SK-N-SH treated with all-trans-retinoic acid at 6 μM for 48 hours (cell line): Measurements from ENCODE around the gene TALDO1.

Source experiments
- ATAC-seq: fragments of 200-7000 bp; cut with Tn5 transposase; 3 replicates; pipeline ENCODE4 v1.9.1; 2020; ENCODE audit warnings: mild to moderate bottlenecking, moderate library complexity
- ARNTL ChIP-seq: fragments of 450-650 bp; formaldehyde crosslinking; IDR thresholded peaks from 2 replicates; pipeline ENCODE4 v1.5.0; 2020; ENCODE audit warnings: low read depth, mild to moderate bottlenecking, moderate library complexity, borderline replicate concordance
- CSDC2 ChIP-seq: fragments of 250-450 bp; sonication (Bioruptor Pico); IDR thresholded peaks from 2 replicates; pipeline ENCODE4 v1.5.0; 2020; ENCODE audit warnings: mild to moderate bottlenecking, moderate library complexity
- CSRNP3 ChIP-seq: fragments of 250-450 bp; sonication (Bioruptor Pico); IDR thresholded peaks from 2 replicates; pipeline ENCODE4 v1.5.1; 2021; ENCODE audit warnings: mild to moderate bottlenecking, moderate library complexity
- ESRRG ChIP-seq: fragments of 250-450 bp; sonication (Bioruptor Pico); IDR thresholded peaks from 2 replicates; pipeline ENCODE4 v1.6.1; 2021; ENCODE audit warnings: mild to moderate bottlenecking
- GLIS3 ChIP-seq: fragments of 250-450 bp; sonication (Bioruptor Pico); IDR thresholded peaks from 2 replicates; pipeline ENCODE4 v1.5.0; 2020; ENCODE audit warnings: mild to moderate bottlenecking, moderate library complexity
- ISL1 ChIP-seq: fragments of 250-450 bp; sonication (Bioruptor Pico); IDR thresholded peaks from 2 replicates; pipeline ENCODE4 v2.1.2; 2022; ENCODE audit warnings: mild to moderate bottlenecking, moderate library complexity
- PPARA ChIP-seq: fragments of 250-450 bp; sonication (Bioruptor Pico); IDR thresholded peaks from 2 replicates; pipeline ENCODE4 v1.5.0; 2020; ENCODE audit warnings: mild to moderate bottlenecking, borderline replicate concordance
- RARB ChIP-seq: fragments of 250-450 bp; sonication (Bioruptor Pico); IDR thresholded peaks from 2 replicates; pipeline ENCODE4 v1.8.0; 2021; ENCODE audit warnings: mild to moderate bottlenecking, moderate library complexity
- SNAI2 ChIP-seq: fragments of 250-450 bp; sonication (Bioruptor Pico); IDR thresholded peaks from 2 replicates; pipeline ENCODE4 v1.5.0; 2020; ENCODE audit warnings: mild to moderate bottlenecking, moderate library complexity
- TCF4 ChIP-seq: fragments of 250-450 bp; sonication (Bioruptor Pico); IDR thresholded peaks from 2 replicates; pipeline ENCODE4 v1.8.0; 2021; ENCODE audit warnings: mild to moderate bottlenecking, moderate library complexity, borderline replicate concordance
- TOX ChIP-seq: fragments of 250-450 bp; sonication (Bioruptor Pico); IDR thresholded peaks from 2 replicates; pipeline ENCODE4 v1.8.0; 2021; ENCODE audit warnings: mild to moderate bottlenecking, moderate library complexity, borderline replicate concordance
- TSHZ2 ChIP-seq: fragments of 250-450 bp; sonication (Bioruptor Pico); IDR thresholded peaks from 2 replicates; pipeline ENCODE4 v1.5.0; 2020; ENCODE audit warnings: mild to moderate bottlenecking, moderate library complexity
- ZC3H10 ChIP-seq: fragments of 250-450 bp; sonication (Bioruptor Pico); IDR thresholded peaks from 2 replicates; pipeline ENCODE4 v1.5.1; 2021; ENCODE audit warnings: mild to moderate bottlenecking, moderate library complexity
- ZFP3 ChIP-seq: fragments of 250-450 bp; sonication (Bioruptor Pico); IDR thresholded peaks from 2 replicates; pipeline ENCODE4 v1.5.0; 2020; ENCODE audit warnings: mild to moderate bottlenecking, moderate library complexity
- ZFP30 ChIP-seq: fragments of 450-650 bp; formaldehyde crosslinking; IDR thresholded peaks from 2 replicates; pipeline ENCODE4 v1.5.0; 2022; ENCODE audit warnings: mild to moderate bottlenecking, moderate library complexity
- ZNF565 ChIP-seq: fragments of 450-650 bp; formaldehyde crosslinking; conservative IDR thresholded peaks from 2 replicates; pipeline ENCODE4 v1.5.0; 2020; ENCODE audit warnings: low read depth, mild to moderate bottlenecking, moderate library complexity
- ZNF70 ChIP-seq: fragments of 450-650 bp; formaldehyde crosslinking; IDR thresholded peaks from 2 replicates; pipeline ENCODE4 v1.5.0; 2020; ENCODE audit warnings: mild to moderate bottlenecking, moderate library complexity
- ZNF8 ChIP-seq: fragments of 450-650 bp; formaldehyde crosslinking; IDR thresholded peaks from 2 replicates; pipeline ENCODE4 v1.5.0; 2020; ENCODE audit warnings: mild to moderate bottlenecking, moderate library complexity

TALDO1 gene

GRCh38 chr11:771617-772204 is 24.4 kb downstream of the TALDO1 start (continued):
- TF ChIP-seq TSHZ2 (CRISPR knock-in tag) = no peak
- no peak for TF ChIP-seq ISL1 (CRISPR knock-in tag)

- TF ChIP-seq ZC3H10 (CRISPR knock-in tag) = no peak
- no peak for TF ChIP-seq TSHZ2 (CRISPR knock-in tag)
- TF ChIP-seq ZNF565 (CRISPR knock-in tag) = no peak
- TF ChIP-seq ZNF70 (CRISPR knock-in tag) = no peak
- no peak for TF ChIP-seq CSDC2 (CRISPR knock-in tag)
- no peak for TF ChIP-seq ESRRG (CRISPR knock-in tag)
- TF ChIP-seq TCF4 (CRISPR knock-in tag) = no peak
- TF ChIP-seq ARNTL (CRISPR knock-in tag) = no peak
These were observed 25.4 kb downstream of the TALDO1 start for GRCh38 chr11:772429-773390.

GRCh38 chr11:773425-773824 is 26.2 kb downstream of the TALDO1 start:
- no peak for TF ChIP-seq ESRRG (CRISPR knock-in tag)
- no peak for ATAC-seq

More at GRCh38 chr11:772429-773390, 25.4 kb downstream of the TALDO1 start:
- ATAC-seq = no peak

- TF ChIP-seq ISL1 (CRISPR knock-in tag) (no peak), RARB (CRISPR knock-in tag) (no peak), ZNF8 (no peak), ZFP3 (no peak), CSDC2 (CRISPR knock-in tag) (no peak), ARNTL (CRISPR knock-in tag) (no peak), CSRNP3 (no peak), SNAI2 (CRISPR knock-in tag) (no peak), PPARA (CRISPR knock-in tag) (no peak), GLIS3 (CRISPR knock-in tag) (no peak), ZFP30 (no peak), TOX (CRISPR knock-in tag) (no peak)
- no peak for ATAC-seq
These were observed 26.6 kb downstream of the TALDO1 start for GRCh38 chr11:773830-774229.
